ENCODE data around the gene PLXDC2. TPM values are rescaled to one million over a fixed set of nuclear protein-coding genes. Genes with fewer than 3 reads are reported as not detected.

Gene PLXDC2
- total RNA-seq, 1 experiment from 2014 or later: 0.20 TPM

DNA sequence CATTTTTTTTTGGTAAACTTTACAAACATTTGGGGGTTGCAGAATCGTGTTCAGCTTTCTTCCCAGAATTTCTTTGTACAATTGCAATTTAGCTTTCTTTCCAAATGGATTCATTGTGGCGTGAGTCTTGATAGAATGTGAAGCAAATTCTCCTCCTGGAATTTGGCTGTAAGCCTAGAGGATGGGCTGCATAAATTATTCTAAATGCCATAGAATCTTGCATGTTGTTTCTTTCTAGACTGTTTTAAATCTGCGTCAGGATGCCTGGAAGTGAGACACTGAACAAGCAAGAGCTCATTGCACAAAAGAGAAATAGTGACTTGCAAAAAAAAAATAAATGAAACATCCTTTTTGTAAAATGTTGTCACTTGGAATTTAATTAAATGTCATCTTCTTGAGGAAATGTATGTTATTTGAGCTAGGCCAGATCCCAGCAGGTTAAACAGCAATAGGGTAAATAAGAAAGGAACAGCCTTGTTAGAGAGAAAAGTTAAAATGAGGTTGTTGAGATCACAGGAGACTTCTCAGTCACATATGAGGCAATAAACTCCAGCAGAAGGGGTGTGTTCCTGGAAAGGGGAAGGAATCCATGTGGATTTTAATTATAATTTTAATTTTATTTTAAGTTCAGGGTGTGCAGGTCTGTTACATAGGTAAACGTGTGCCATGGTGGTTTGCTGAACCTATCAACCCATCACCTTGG, 483.0 kb downstream of the PLXDC2 start:
- H3K4me1 ChIP-seq (ENCODE audit: control insufficient read depth in 1 of 2, insufficient read depth in 2 of 2, low read length in 2 of 2): no peaks in the 10 kb centered on the region
- no peaks in the 10 kb centered on the region for H4K20me1 ChIP-seq (ENCODE audit: insufficient read depth)
- no peak for ATAC-seq
- BruUV-seq (replicated peaks): no TSS peak
- no peak overlapping the region for H2AFZ ChIP-seq (ENCODE audit: low read depth, low read length, poor library complexity, severe bottlenecking)
- ChIA-PET RAD21 (ENCODE audit: low non-redundant PET in 1 of 2, low total read pairs in 2 of 2, uncharacterized antibody in 2 of 2, unreplicated experiment in 2 of 2) (no interaction called here), CTCF (no interaction called here), POLR2A (no interaction called here)
- H3K9me2 ChIP-seq (ENCODE audit: insufficient read depth): no peaks in the 10 kb centered on the region
- no peaks in the 10 kb centered on the region for H3K27me3 ChIP-seq (ENCODE audit: insufficient read depth, low read length)
- TF ChIP-seq SIN3A (IDR thresholded peaks at IDR 0.05; ENCODE audit: low read depth) (no peak), EGR1 (IDR thresholded peaks at IDR 0.05; ENCODE audit: low read depth) (no peak), YY1 (IDR thresholded peaks at IDR 0.05; ENCODE audit: extremely low read depth, insufficient replicate concordance, low read depth, low read length) (no peak), JUND (IDR thresholded peaks at IDR 0.05) (no peak), SRF (IDR thresholded peaks at IDR 0.05; ENCODE audit: low read depth) (no peak)
- TF ChIP-seq, protein P1, sequence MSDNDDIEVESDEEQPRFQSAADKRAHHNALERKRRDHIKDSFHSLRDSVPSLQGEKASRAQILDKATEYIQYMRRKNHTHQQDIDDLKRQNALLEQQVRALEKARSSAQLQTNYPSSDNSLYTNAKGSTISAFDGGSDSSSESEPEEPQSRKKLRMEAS (IDR thresholded peaks at IDR 0.05): no peak
- TF ChIP-seq, protein P2, sequence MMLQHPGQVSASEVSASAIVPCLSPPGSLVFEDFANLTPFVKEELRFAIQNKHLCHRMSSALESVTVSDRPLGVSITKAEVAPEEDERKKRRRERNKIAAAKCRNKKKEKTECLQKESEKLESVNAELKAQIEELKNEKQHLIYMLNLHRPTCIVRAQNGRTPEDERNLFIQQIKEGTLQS (IDR thresholded peaks at IDR 0.05): no peak
- H3K36me3 ChIP-seq (ENCODE audit: control insufficient read depth in 1 of 2, insufficient read depth in 2 of 2, low read length in 2 of 2): no peaks in the 10 kb centered on the region
- DNase-seq (ENCODE audit: low read depth, low spot score): no peak
- H3K4me3 ChIP-seq (replicated peaks in 1 of 2; ENCODE audit: low read depth in 1 of 2, low read length in 2 of 2): no peak overlapping the region
- H3K79me2 ChIP-seq (ENCODE audit: insufficient read depth, low read length): no peaks in the 10 kb centered on the region
- intact Hi-C loops (cut with micrococcal nuclease): no loop called here
- H3K9ac ChIP-seq (ENCODE audit: low read length): no peak overlapping the region
- no peak overlapping the region for H3K27ac ChIP-seq (ENCODE audit: low read depth, low read length)
- H3K9me3 ChIP-seq (ENCODE audit: control insufficient read depth in 1 of 2, insufficient read depth in 1 of 2, low read depth in 1 of 2, low read length in 2 of 2): peaks cover 4 to 10% of the 10 kb centered on the region in 2 experiments; a peak in 2 of 4 replicates
- no peak overlapping the region for H3K4me2 ChIP-seq (ENCODE audit: low read length)

DNA sequence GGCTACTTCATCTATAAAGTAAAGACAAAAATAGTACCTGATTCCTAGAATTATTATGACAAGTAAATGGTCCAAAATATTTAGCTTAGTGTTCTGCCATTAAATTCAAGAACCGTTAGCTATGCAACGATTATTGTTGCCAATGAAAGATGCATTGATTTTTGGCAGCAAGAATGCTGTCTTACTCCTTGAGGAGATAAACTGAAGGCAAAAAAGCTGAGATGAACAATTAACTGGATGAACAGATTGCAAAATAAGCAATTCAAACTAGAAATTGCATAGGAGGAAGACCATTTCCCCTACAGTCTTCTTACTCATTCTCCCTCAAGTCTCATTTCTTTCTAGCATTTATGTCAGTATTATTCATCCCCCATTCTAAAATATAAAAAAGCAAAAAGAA, 484.5 kb downstream of the PLXDC2 start:
- ATAC-seq (no peak), DNase-seq (ENCODE audit: low read depth, low spot score) (no peak)
- no peaks in the 10 kb centered on the region for H3K9me2 ChIP-seq (ENCODE audit: insufficient read depth)
- peaks cover 4 to 10% of the 10 kb centered on the region in 2 experiments; a peak in 2 of 4 replicates for H3K9me3 ChIP-seq (ENCODE audit: control insufficient read depth in 1 of 2, insufficient read depth in 1 of 2, low read depth in 1 of 2, low read length in 2 of 2)
- H4K20me1 ChIP-seq (ENCODE audit: insufficient read depth): no peaks in the 10 kb centered on the region
- POLR2A ChIA-PET: no interaction called here
- RAD21 ChIA-PET (ENCODE audit: low non-redundant PET in 1 of 2, low total read pairs in 2 of 2, uncharacterized antibody in 2 of 2, unreplicated experiment in 2 of 2): no interaction called here
- intact Hi-C loops (cut with micrococcal nuclease): no loop called here
- CTCF ChIA-PET: no interaction called here
- no peaks in the 10 kb centered on the region for H3K36me3 ChIP-seq (ENCODE audit: control insufficient read depth in 1 of 2, insufficient read depth in 2 of 2, low read length in 2 of 2)
- no peak overlapping the region for H3K9ac ChIP-seq (ENCODE audit: low read length)
- no peak overlapping the region for H2AFZ ChIP-seq (ENCODE audit: low read depth, low read length, poor library complexity, severe bottlenecking)
- BruUV-seq (replicated peaks): no TSS peak
- no peak overlapping the region for H3K4me2 ChIP-seq (ENCODE audit: low read length)
- H3K79me2 ChIP-seq (ENCODE audit: insufficient read depth, low read length): no peaks in the 10 kb centered on the region
- H3K27ac ChIP-seq (ENCODE audit: low read depth, low read length): no peak overlapping the region
- H3K4me1 ChIP-seq (ENCODE audit: control insufficient read depth in 1 of 2, insufficient read depth in 2 of 2, low read length in 2 of 2): no peaks in the 10 kb centered on the region
- no peaks in the 10 kb centered on the region for H3K27me3 ChIP-seq (ENCODE audit: insufficient read depth, low read length)
- H3K4me3 ChIP-seq (replicated peaks in 1 of 2; ENCODE audit: low read depth in 1 of 2, low read length in 2 of 2): no peak overlapping the region
- TF ChIP-seq, protein P2 (IDR thresholded peaks at IDR 0.05): no peak
- no peak for TF ChIP-seq CBX3 (IDR thresholded peaks at IDR 0.05; ENCODE audit: low read depth)
- TF ChIP-seq, protein P3, sequence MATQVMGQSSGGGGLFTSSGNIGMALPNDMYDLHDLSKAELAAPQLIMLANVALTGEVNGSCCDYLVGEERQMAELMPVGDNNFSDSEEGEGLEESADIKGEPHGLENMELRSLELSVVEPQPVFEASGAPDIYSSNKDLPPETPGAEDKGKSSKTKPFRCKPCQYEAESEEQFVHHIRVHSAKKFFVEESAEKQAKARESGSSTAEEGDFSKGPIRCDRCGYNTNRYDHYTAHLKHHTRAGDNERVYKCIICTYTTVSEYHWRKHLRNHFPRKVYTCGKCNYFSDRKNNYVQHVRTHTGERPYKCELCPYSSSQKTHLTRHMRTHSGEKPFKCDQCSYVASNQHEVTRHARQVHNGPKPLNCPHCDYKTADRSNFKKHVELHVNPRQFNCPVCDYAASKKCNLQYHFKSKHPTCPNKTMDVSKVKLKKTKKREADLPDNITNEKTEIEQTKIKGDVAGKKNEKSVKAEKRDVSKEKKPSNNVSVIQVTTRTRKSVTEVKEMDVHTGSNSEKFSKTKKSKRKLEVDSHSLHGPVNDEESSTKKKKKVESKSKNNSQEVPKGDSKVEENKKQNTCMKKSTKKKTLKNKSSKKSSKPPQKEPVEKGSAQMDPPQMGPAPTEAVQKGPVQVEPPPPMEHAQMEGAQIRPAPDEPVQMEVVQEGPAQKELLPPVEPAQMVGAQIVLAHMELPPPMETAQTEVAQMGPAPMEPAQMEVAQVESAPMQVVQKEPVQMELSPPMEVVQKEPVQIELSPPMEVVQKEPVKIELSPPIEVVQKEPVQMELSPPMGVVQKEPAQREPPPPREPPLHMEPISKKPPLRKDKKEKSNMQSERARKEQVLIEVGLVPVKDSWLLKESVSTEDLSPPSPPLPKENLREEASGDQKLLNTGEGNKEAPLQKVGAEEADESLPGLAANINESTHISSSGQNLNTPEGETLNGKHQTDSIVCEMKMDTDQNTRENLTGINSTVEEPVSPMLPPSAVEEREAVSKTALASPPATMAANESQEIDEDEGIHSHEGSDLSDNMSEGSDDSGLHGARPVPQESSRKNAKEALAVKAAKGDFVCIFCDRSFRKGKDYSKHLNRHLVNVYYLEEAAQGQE (IDR thresholded peaks at IDR 0.05; ENCODE audit: low read depth): no peak
- no peak for TF ChIP-seq POLR2AphosphoS5 (IDR thresholded peaks at IDR 0.05; ENCODE audit: low read depth, low read length)
- no peak for TF ChIP-seq SRF (IDR thresholded peaks at IDR 0.05; ENCODE audit: low read depth)
- TF ChIP-seq SIN3A (IDR thresholded peaks at IDR 0.05; ENCODE audit: low read depth): no peak
- TF ChIP-seq ELF1 (IDR thresholded peaks at IDR 0.05; ENCODE audit: borderline replicate concordance, low read depth): no peak
- TF ChIP-seq, protein P1 (IDR thresholded peaks at IDR 0.05): no peak
- no peak for TF ChIP-seq EZH2 (IDR thresholded peaks at IDR 0.05)
- TF ChIP-seq, protein P4, sequence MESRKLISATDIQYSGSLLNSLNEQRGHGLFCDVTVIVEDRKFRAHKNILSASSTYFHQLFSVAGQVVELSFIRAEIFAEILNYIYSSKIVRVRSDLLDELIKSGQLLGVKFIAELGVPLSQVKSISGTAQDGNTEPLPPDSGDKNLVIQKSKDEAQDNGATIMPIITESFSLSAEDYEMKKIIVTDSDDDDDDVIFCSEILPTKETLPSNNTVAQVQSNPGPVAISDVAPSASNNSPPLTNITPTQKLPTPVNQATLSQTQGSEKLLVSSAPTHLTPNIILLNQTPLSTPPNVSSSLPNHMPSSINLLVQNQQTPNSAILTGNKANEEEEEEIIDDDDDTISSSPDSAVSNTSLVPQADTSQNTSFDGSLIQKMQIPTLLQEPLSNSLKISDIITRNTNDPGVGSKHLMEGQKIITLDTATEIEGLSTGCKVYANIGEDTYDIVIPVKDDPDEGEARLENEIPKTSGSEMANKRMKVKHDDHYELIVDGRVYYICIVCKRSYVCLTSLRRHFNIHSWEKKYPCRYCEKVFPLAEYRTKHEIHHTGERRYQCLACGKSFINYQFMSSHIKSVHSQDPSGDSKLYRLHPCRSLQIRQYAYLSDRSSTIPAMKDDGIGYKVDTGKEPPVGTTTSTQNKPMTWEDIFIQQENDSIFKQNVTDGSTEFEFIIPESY (IDR thresholded peaks at IDR 0.05; ENCODE audit: extremely low read depth, insufficient replicate concordance, low read length): no peak

All from HCT116 (cell line).